Smooth muscle cell of trachea (primary cell): ENCODE results near the gene TPCN2. TPM values are rescaled to one million over a fixed set of nuclear protein-coding genes. Genes with fewer than 3 reads are reported as not detected.

Experiments
- total RNA-seq: library from RNA; depleted of rRNA; stranded (reverse); fragments of >200 nt; gene quantifications from 2 replicates; pipeline ENCODE4 v1.2.1, GENCODE V29; 2014

Gene TPCN2
- total RNA-seq, result 19.1 and 23.0 TPM in 2 replicates

DNA sequence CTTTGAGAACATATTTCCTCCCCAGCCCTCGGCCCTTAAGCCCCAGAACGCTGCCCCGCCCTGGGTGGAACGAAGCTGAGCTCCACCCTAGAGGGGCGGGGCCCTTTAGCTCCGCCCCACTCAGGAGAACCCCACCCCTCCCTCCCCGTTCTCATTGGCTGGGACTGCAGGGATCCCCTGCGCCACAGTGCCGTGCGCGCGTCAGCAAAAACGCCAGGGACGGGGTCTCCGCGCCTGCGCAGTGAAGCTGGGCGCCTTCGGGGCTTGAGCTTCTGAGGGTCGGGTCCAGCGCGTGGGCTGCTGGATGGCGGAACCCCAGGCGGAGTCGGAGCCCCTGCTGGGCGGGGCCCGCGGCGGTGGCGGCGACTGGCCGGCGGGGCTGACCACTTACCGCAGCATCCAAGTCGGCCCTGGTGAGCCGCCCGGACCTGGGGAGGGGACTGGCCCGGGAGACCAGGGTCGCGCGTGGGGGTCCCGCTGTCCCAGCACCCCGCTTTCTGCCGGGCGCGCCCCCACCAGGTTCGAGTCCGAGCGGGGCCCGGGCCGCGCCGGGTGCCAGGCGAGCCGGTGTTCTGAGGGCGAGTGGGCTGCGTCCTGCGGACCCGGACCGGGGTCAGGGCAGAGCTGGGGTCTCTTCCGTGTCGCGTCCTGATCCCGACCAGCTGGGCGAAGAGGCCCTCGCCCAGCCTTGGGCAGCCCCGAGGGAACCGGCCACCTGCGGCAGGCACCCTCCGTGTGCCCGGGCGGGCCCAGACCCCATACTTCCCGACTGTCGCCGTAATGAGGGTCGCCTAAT is at the start of gene TPCN2:
Gene TPCN2, plus strand, starts transcription at position 239 of the 796 bp plus-strand sequence. Its CDS starts 66 bp downstream, at position 305.

DNA sequence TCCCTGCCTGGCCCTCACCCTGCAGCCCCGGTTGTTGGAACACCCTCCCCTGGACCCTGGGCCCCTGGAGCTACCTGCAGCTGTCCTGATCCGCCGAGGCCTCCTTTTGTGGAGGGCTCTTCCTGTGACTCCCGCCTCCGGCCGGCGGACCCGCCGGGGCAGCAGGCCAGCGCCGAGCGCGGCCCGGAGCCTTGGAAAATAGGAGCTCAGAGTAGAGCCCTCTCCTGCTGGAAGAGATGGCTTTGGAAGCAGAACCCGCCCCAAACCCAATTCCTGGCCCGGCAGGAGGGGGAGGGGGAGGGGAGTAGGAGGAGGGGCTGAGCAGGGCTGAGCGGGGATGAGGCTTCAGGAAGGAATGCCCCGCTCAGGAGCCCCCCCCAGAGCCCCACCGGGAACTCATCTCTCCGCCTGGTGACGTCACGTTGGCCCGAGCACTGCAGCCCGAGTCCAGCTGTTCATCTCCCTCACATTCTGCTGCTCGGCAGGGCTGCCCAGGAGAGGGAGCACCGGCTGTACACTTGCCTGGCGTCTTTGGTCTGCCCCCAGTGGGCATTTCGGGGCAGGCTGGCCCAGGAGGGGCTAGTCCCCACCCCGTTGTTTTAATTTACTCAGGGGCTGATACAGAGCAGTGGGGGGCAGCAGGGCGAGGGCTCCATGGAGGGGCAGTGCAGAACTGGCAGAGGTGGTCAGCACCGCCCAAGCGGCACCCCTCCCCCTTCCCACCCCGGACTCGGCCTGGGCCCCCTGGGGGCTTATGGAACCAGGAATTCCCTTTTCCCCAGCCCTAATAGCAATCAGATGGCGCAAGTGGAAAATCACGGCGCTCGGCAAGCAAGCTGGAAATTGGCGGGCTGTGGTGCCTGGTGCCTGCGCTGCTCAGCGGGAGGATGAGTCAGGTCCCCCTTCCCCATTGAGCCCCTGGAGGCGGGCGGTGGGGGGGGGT is 35.5 kb upstream of the TPCN2 start, which contains the start of gene MRGPRF:
Gene MRGPRF, minus strand, starts transcription at position 238 of the 943 bp plus-strand sequence. CDS start 3,345 bp downstream, outside the sequence.

DNA sequence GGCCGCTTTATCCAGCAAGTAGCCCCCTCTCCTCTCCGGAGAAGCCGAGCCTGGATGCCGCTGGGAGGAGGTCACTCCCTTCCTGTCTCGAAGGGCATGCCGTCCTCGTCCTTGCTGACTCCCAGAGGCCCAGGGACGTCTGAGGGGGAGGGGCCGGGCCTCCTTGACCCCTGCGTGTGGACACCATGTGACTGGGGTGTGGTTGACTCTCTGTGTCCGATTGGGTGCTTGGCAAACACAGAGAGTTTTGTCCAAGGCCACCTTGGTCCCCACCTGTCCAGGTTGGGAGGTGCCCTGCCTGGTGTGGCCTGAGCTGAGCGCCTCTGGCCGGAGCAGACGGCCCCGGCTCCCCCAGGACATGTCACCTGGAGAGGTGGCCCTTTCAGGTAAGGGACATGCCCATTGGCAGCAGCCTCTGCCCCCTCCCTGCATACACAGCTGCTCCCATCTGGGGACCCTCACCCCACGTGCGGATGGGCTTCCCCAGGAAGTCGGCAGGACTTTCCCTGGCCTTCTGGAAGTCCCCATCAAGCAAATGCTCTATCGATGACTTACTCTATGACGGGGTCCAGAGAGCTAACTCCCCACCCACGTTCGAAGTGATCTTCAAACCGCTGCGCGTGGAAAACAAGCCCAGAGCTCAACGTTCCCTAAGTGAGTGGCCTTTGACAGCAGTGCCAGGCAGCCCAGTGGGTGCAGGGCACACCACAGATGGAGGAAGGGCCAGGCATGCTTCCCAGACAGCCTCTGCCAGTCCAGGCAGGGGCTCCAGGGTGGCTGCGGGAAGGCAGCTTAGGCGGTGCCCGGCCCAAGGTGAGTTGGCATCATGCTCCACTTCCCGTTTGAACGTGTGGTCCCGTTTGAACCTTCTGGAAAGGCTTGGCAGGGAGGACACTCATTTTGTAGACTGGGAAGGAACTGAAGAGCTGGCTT is 106.8 kb downstream of the TPCN2 start, which contains the start of gene SMIM38:
Gene SMIM38, plus strand, starts transcription at position 634 of the 933 bp plus-strand sequence. CDS start 1,912 bp downstream, outside the sequence.

Other genes with a start within 250 kb of the TPCN2 start
- 50.9 and 53.9 TPM in 2 replicates for gene CPT1A, start 207.0 kb upstream of the TPCN2 start, total RNA-seq
- 32.6 and 79.6 TPM in 2 replicates for gene MRPL21, start 145.1 kb upstream of the TPCN2 start, total RNA-seq
- gene IGHMBP2, start 145.0 kb upstream of the TPCN2 start, total RNA-seq, result 11.6 and 12.4 TPM in 2 replicates
- gene MRGPRD, start 67.9 kb upstream of the TPCN2 start, total RNA-seq, result not detected in 2 replicates
- 77.2 and 111 TPM in 2 replicates for gene MRGPRF, start 35.7 kb upstream of the TPCN2 start, total RNA-seq
- gene SMIM38, start 107.0 kb downstream of the TPCN2 start, total RNA-seq, result under 0.01 and 1.7 TPM in 2 replicates
- gene MYEOV, start 245.2 kb downstream of the TPCN2 start, total RNA-seq, result 2.2 and 8.1 TPM in 2 replicates